Superior temporal gyrus (tissue), 1 donor: ENCODE measurements around the gene IPCEF1.
"Not testable (repeated sequence)": the region's sequence is repeated elsewhere in the genome, so short reads cannot be mapped to it uniquely, and the experiment has no call there.

ENCODE experiments used
- DNase-seq: peaks from one replicate; pipeline ENCODE4 v3.0.0-alpha.2; 2016; ENCODE audit errors: extremely low spot score

The IPCEF1 gene

DNA sequence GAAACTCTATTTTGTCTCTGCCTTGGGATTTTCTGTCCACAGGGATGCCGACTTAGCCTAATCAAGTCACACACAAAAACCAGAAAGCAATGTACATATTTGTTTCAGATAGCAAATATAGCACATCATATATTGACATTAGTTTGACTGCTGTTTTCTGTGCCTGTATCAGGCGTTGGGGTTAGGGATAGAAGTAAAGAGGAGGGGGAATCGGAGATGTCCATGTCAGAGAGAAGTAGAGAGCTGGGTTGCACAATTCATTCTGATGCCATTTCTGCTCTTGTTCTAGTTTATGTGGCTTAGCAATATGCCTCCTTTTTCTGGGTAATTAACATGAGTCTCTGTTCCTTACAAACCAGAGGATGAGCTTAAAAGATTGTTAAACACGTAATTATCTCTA, 14.7 kb upstream of the IPCEF1 start:
- DNase-seq, result no peak

DNA sequence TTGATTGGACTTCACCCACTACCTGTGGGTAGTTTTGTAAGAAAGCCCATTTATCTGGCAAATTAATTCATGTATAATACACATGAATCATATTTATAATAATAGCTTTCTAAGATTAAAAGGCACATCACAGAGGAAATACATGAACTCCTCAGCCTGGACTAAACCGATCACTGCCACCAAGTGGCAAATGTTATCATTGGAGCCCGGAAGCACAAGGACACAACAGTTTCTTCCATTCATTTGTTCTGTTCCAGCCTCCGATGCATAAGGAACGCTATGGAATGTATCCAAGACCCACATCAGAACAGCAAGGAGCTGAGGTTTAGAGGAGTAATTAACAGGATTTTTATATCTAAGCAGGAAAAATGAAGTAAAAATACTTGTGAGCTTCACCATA, 13.9 kb upstream of the IPCEF1 start:
- DNase-seq, result peak; percentile 77

DNA sequence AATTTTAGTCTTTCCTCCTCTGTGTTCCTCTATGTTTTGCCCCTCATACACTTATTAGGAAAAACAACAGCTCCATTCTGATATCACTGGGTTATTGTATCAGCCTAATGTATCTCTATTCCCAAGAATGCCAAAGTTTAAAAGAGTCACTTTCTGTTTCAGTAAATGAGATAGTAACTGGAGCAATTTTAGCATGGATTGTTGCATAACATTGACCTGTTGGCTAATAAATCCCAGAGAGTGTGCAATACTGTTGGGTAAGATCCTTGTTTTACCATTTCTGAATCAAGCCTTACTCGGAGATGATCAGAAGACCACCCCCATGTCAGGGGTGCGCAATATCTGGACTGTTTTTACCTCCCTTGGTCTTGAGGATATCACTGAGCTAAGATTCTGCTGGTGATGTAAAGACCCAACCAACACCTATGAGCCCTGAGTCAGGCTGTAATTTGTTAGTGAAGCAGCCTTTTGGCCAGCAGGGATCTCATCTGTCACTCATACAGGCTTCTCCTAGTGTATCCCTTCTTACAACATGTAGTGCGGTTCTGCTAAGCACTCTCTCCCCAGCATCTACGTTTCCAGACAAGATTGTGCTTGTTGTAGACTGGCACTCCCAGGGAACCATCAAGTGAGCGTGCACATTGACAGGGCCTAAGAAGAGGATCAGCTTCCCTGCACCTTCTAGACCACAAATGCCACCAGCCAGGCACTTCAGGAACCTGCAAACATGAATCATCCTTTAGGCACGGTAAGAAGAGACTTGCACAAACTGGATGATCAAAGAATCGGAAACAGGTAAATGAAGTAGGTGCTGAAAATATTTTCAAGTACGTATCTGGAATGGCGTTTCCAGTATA, 11.5 kb upstream of the IPCEF1 start:
- no peak for DNase-seq

DNA sequence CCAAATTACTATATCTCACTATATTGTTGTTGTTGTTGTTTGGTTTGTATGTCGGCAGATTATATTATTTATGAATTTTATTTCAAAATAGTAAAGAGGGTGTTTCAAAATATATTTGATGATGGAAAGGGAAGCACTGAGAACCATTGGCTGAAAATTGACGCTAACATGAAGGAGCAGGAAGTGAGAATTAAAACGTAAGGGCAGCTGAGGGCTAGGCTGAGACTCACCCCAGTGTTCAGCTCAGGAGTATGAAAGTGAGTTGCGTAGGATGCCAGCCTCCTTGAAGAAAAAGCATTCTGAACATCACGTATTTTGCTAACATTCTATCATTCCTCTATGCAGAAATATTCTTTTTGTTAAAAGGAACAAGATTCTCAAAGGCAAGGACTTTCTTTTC, 10.7 kb upstream of the IPCEF1 start:
- no peak for DNase-seq

DNA sequence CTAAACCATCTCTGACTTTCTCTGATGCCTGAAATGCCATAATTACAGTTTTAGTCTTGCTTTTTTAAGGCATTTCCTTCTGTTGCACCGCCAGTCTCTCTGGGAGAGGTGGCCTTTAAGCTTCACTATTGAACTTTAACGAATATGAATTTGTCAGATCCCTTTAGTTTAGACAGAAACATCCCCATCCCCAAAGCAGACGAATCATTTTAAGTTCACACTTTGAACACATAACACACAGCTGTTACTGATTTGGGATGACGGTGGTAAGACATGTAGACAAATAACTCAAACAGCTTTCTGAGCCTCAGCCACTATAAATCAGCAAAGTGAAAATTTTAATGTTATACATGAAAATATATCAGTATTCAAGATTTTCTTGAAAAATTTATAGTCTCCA, 7.2 kb upstream of the IPCEF1 start:
- DNase-seq, result no peak

DNA sequence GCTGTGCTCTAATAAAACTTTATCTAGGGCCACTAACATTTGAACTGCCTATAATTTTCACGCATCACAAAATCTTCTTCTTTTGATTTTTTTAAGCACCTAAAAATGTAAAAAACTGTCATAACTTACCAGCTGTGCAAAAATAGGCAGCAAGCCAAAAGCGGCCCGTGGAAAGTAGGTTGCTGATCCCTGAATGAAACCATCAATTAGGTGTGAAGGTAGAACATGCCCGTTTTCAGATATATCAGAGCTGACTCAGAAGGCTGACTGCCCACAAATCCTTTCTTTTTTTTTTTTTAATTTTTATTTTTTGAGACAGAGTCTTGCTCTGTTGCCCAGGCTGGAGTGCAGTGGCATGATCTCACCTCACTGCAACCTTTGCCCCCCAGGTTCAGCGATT, 4.9 kb upstream of the IPCEF1 start:
- DNase-seq, result no peak

DNA sequence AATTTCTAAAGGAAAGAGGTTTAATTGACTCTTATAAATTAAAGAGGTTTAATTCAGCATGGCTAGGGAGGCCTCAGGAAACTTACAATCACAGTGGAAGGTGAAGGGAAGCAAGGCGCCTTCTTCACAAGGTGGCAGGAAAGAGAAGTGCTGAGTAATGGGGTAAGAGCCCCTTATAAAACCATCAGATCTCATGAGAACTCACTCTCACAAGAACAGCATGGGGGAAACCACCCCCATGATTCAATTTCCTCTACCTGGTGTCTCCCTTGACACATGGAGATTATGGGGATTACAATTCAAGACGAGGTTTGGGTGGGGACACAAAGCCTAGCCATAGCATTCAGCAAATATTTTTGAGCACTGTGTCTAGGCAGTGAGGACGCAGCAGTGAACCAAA, 3.9 kb upstream of the IPCEF1 start:
- DNase-seq, result no peak

DNA sequence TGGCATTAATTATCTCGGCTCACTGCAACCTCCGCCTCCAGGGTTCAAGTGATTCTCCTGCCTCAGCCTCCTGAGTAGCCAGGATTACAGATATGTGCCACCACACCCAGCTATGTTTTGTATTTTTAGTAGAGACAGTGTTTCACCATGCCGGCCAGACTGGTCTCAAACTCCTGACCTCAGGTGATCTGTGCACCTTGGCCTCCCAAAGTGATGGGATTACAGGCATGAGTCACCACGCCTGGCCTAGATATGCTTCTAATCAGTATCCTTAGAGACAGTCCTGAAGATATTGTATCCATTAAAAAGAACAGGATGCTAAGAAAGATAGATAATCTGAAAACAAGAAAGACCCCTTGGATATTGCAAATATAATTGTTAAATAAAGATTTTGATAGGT, 3.1 kb upstream of the IPCEF1 start:
- DNase-seq, result no peak

DNA sequence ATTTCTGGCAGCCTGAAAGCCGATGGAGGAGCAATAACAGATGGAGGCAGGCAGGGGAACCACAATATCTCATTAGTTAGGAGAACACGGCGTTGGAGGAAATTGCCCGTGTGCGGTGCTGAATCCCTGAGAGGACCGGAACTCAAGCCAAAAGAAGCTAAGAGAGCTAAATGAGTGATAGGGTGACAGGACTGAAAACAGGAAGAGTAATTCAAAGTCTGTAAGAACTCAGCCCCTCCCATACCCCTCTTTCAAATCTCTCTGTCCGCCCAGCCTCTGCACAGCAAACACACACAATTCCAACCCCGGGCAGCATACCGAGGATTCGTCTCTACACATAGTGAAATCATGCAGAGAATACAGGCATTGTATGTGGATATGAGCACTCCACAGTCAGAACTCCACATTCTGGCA, 2.6 kb upstream of the IPCEF1 start:
- DNase-seq, result peak; percentile 62

DNA sequence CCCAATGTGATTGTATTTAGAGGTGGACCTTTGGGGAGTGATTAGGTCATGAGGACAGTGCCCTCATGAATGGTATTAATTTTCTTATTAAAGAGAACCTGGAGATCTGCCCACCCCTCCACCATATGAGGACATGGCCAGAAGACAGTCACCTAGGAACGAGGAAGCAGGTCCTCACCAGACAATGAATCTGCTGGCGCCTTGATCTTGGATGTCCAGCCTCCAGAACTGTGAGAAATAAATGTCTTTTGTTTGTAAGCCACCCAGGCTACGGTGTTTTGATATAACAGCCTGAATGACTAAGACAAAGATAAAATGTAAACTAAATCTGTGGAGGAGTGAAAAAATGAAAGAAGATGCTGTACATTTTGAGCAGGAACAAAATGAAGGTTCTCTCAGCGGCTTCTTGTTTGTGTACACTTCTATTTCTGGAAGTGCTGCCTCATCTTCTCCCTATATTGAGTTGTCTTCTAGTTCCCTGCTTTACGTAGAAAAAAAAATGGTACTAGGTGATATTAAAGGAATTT, 1.5 kb upstream of the IPCEF1 start:
- DNase-seq, result peak; percentile 42

DNA sequence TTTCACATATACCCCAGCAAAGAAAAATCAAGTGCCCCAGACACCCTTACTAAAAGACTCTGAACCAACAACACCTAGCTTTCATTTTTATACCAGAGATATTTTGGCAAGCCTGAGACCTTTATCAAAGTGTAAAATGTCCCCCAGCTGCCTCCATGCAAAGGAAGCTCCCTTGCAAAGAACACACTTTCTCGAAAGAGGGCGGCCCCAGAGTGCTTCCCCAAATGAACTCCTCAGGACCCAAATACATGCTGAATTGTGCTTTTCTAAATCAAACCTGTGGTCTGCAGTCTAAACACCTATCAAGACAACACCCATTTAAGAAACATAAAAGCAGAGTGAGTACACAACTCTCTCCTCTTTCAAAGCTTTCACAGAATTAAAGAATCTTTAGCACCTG, 490 bp downstream of the IPCEF1 start:
- DNase-seq, result no peak

DNA sequence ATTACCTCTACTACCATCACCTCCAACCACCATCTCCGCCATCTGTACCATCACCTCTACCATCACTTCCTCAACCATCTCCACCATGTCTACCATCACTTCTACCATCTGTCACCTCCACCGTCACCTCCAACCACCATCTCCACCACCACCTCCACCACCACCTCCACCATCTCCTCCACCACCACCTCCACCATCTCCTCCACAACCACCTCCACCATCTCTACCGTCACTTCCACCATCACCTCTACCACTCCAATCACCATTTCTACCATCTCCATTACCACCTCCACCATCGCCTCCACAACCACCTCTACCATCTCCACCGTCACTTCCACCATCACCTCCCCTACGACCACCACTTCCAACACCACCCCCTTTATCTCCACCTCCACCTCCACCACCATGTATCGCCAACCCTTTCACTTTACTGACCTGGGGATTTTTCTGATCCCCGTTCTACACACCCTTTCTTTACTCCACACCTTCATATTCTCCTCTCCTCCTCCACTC, 2.3 kb downstream of the IPCEF1 start:
- DNase-seq, result no peak

DNA sequence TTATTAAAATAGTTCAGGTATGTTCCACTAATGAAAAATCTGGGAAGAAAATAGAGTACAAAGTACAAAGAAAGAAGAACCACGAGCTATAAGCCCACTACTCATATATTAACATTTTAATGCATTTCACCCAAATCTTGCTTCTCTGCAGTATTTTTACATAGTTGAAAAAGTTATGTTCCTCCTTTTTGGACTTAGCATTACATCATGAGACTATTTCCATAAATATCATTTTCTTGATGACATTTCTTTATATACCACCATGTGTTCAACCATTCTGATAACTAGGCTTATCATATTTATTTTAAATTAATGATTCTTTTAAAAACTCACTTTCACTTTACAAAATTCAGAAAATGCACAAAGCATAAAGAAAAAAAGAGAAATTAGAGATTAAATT, 3.0 kb downstream of the IPCEF1 start:
- no peak for DNase-seq

DNA sequence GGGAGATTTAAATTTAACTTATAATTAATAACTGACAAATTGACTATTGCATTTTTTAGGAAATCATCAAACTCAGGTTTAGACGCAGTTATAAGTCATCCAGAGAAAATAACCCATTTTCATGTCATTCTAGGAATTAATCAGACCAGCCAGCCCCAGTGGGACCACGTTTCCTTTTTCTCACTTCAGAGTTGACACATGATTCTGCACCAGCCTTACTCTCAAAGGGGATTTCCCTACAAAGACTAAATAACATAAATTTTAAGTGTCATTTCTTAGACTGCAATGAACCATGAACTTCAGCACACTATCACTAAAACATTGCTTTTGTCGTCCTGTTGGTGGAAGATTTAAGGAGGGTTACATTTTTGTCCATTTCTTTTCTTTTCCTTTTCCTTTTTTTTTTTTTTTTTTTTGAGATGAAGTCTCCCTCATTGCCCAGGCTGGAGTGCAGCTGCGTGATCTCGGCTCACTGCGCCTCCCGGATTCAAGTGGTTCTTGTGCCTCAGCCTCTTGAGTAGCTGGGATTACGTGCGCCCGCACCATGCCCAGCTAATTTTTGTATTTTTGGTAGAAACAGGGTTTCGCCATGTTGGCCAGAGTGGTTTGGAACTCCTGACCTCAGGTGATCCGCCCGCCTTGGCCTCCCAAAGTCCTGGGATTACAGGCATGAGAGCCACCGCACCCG, 3.6 kb downstream of the IPCEF1 start:
- no peak for DNase-seq

DNA sequence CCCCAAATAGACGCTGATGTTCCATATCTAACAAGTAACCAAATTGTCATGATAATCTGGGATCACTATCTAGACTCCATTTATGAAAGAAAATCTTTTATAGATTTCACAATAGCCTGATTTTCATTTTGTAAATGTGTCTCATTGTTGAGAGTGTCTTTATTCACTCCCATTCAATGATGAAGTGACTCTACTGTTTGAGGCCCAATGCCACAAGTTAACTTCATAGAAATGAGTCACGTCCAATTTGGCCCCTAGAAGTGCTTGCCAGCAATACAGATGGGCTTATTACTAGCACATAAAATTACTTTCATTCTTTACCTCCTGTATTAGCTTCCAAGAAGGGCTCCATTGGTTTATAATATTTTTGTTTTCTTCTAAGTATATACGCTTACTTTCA, 6.3 kb downstream of the IPCEF1 start:
- DNase-seq, result peak; percentile 64

DNA sequence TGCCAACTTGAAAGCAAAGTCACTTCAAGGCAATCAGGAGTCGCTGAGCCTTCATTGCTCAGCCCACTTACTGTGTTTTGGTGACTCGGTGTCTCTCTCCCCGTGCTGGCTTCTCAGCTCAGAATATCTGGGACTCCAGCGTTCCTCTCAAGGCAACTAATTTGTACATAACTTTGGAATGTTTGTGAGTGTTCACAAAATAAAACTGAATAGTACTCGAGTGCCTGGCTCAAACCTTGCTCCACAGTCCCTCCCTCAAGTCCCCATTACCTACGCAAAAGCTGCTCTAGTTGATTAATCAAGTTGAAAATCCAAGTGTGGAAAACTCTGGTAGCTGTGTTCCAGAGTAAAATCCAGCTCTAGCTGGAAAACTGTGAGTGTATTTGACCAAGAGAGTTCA, 8.6 kb downstream of the IPCEF1 start:
- no peak for DNase-seq

DNA sequence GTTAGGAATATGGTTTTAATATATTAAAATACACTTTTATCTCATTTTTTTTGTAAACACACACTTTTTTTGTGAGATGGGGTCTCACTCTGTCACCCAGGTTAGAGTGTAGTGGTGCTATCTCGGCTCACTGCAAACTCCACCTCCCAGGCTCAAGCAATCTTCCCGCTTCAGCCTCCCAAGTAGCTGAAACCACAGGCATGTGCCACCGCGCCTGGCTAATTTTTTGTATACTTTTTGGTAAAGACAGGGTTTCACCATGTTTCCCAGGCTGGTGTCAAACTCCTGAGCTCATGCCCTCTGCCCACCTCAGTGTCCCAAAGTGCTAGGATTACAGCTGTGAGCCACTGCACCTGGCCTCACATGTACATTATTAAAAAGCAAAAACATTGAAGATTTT, 10.8 kb downstream of the IPCEF1 start:
- DNase-seq, result no peak

DNA sequence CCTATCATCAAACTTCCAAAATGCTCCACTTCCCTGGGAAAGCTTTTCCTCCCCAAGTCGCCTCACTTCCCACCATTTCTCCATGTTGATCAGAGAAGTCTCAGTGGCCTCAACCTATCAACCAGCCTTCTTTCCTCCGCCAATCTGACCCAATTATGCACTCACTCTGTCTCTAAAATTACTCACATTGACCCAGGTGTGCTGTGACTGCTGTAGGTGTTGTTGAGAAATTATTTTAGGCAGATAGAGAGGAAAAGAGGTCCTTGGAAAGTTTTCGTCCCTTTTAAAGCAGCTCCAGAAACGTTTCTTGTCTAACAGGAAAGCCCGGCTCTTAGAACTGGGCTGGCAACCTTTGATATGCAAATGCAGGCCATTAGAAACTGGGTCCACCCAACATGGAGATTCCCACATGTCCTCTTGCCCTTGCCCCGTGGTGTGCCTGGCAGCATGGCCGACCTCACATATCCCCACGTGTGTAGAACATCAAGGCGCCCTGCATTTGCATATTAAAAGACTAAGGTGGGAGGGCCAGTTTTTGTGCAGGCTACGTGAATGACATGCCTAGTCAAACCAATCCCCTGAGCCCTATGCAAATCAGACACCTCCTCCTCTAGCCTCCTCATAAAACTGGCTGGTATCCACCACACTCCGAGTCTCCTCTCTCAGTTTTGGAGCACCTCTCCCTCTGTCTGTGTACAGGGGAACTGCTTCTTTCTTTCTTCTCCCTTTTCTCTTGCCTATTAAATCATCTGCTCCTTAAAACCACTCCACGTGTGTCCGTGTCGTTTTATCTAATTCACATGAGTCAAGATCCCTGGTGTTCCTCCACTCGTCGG, 12.9 kb downstream of the IPCEF1 start:
- peak; percentile 45 for DNase-seq

DNA sequence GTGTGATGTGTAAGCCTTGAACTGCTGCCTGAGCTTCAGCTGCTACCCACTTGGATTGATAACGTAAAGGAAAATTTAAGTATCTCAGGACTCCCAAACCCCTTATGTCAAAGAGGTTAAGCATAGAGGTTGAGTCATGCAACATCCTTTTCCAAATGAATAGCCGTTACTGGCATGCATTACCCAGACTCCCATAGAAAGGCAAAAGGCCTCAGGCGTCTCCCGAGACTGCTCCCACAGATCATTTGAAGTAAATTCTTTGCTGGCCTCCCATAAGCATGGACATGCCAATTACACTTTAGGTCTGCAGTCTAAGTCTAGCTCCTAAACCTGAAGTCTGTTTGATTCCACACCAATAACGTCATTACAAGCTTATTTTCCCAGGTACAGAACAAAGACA, 14.7 kb downstream of the IPCEF1 start:
- DNase-seq, result no peak

DNA sequence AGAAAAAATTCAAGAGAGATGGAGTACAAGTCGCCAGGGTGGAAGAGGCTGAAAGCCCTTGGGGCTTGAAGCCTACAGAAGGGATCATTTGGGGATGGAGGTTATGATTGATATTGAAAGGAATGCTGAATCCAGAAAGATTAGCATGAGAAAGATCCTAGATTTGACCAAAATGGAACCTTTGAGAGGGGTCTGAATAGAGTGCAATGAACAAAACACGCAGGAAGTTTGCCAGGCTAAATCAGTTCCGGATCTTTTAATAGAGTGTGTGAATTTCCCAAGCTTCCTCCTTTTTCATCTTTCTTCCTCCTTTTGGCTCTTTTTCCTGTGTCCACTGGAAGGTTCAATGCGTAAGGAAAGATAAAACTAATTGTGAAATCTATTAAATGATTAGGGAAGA, 15.3 kb downstream of the IPCEF1 start:
- no peak for DNase-seq

DNA sequence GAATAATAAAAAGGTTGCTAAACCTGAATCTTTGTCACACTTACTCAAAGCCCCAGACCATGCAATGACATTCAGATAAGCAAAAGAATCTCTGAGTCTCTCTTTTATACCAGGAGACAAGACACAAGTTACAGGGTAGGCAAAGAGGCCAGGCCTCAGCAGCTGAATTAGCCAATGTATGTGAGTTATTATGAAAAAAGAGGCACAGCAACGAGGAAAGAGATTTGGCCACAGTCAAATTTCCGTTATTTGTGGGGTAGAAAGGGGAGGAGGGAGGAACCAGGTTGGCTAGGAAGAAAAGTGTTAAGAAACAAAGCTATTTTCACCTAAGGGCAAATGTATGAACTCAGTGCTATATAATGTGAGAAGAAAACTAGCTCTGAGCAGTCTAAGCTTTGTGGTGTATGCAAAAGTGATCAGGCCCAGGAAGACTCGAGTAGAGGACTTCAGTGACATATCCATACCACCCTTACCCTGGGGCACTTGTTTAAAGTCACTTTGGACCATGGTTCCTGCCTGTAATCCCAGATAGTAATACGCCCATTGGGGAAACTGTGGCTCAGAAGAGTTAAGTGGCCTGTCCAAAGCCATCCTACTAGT, 19.1 kb downstream of the IPCEF1 start:
- DNase-seq, result no peak

DNA sequence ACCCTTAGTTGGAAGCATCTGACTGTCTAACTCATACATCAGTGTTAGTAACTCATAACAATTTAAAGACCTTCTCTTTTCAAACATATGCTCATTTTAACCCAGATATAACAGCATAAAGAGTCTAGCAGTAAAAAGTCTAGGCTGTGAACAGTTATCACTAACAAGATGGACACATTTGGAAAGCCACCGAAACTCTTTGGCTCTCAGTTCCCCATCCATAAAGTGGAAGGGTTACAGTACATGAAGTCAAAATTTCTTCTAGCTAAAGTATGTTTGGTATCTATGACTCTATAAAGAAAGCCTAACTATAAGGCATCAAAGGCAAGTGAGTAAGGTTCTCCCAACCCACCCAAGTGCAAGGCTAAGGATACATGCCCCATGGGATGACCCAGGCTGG, 22.5 kb downstream of the IPCEF1 start:
- DNase-seq, result not testable (repeated sequence)
